GM06990 (cell line): ENCODE data around the gene KLRC4.

Experiments used
- DNase-seq: peaks from one replicate; pipeline ENCODE4 v3.0.0-alpha.2; 2011; ENCODE audit not compliant: insufficient read length; ENCODE audit errors: extremely low read depth
- H3K27me3 ChIP-seq: replicated peaks from 2 replicates; pipeline ENCODE4 v1.6.0; 2011; ENCODE audit warnings: low read length; ENCODE audit not compliant: control insufficient read depth, insufficient read depth
- H3K36me3 ChIP-seq: 2 replicates; pipeline ENCODE4 v1.5.1; 2011; ENCODE audit warnings: low read length; ENCODE audit not compliant: control insufficient read depth, insufficient read depth
- H3K4me3 ChIP-seq: replicated peaks from 2 replicates; pipeline ENCODE4 v1.5.1; 2011; ENCODE audit warnings: low read depth, mild to moderate bottlenecking, control low read depth, low read length
- CTCF ChIP-seq: IDR thresholded peaks from 2 replicates; pipeline ENCODE4 v1.5.1; 2011; ENCODE audit warnings: low read length, control low read depth, mild to moderate bottlenecking, inconsistent platforms; ENCODE audit not compliant: insufficient read depth, poor library complexity, severe bottlenecking

KLRC4 gene

GRCh38 chr12:10363914-10364814, 45.4 kb downstream of the KLRC4 start:
- Histone ChIP-seq H3K4me3 (peak overlapping the region; percentile 46), H3K36me3 (no peaks in the 10 kb centered on the region), H3K27me3 (no peaks in the 10 kb centered on the region)
- DNase-seq = peak; percentile 65
- no peak for TF ChIP-seq CTCF

- H3K27me3 ChIP-seq = no peaks in the 10 kb centered on the region
- H3K4me3 ChIP-seq = no peak overlapping the region
- H3K36me3 ChIP-seq = no peaks in the 10 kb centered on the region
- no peak for TF ChIP-seq CTCF
- DNase-seq = no peak
Measured at GRCh38 chr12:10363658-10363913, 46.0 kb downstream of the KLRC4 start.

- no peak for TF ChIP-seq CTCF
- H3K36me3 ChIP-seq = no peaks in the 10 kb centered on the region
- no peak overlapping the region for H3K4me3 ChIP-seq
Measured at GRCh38 chr12:10362828-10363657, 46.5 kb downstream of the KLRC4 start.

GRCh38 chr12:10362325-10362724, 47.2 kb downstream of the KLRC4 start:
- Histone ChIP-seq H3K4me3 (no peak overlapping the region), H3K36me3 (no peaks in the 10 kb centered on the region), H3K27me3 (no peaks in the 10 kb centered on the region)
- no peak for TF ChIP-seq CTCF
- DNase-seq = no peak

More at GRCh38 chr12:10362828-10363657, 46.5 kb downstream of the KLRC4 start:
- DNase-seq = no peak
- H3K27me3 ChIP-seq = no peaks in the 10 kb centered on the region

GRCh38 chr12:10361622-10362021, 47.9 kb downstream of the KLRC4 start:
- no peak overlapping the region for H3K4me3 ChIP-seq
- H3K36me3 ChIP-seq = no peaks in the 10 kb centered on the region
- TF ChIP-seq CTCF = no peak
- H3K27me3 ChIP-seq = no peaks in the 10 kb centered on the region
- no peak for DNase-seq
